Transverse colon (tissue), 4 donors: ENCODE results near the gene COPA. TPM values are rescaled to one million over a fixed set of nuclear protein-coding genes. Genes with fewer than 3 reads are reported as not detected.

ENCODE experiments used
- DNase-seq: peaks from one replicate; pipeline ENCODE4 v3.0.0-alpha.2; 2019
- H3K27ac ChIP-seq, 4 donors: fragments of 200-600 bp; sonication (generic); 2 replicates each; pipeline ENCODE4 v1.5.1; 2016 to 2018; ENCODE audit warnings: inconsistent platforms in 4 of 4
- H3K27me3 ChIP-seq: fragments of 200-600 bp; sonication (generic); 2 replicates; pipeline ENCODE4 v1.5.1; 2017; ENCODE audit warnings: inconsistent platforms
- H3K36me3 ChIP-seq, 4 donors: fragments of 200-600 bp; sonication (generic); 2 replicates each; pipeline ENCODE4 v1.5.1; 2017 to 2019; ENCODE audit warnings: inconsistent platforms in 4 of 4
- H3K4me1 ChIP-seq, 4 donors: fragments of 200-600 bp; sonication (generic); 2 replicates each; pipeline ENCODE4 v1.5.1; 2017 to 2020; ENCODE audit warnings: inconsistent platforms in 4 of 4
- H3K4me3 ChIP-seq, 4 donors: fragments of 200-600 bp; sonication (generic); 1 replicate in 1 of 4; 2 replicates in 3 of 4; pipeline versions ENCODE4 v1.5.1 to v1.6.1; 2017 to 2019; ENCODE audit warnings: inconsistent platforms in 4 of 4
- H3K9me3 ChIP-seq, 2 donors: fragments of 200-600 bp; sonication (generic); 2 replicates each; pipeline ENCODE4 v1.5.1; 2017 to 2019; ENCODE audit warnings: inconsistent platforms in 2 of 2
- CTCF ChIP-seq, 5 experiments: fragments of 200-600 bp in 3 of 5; fragments of 450-650 bp in 2 of 5; sonication (generic) in 3 of 5; IDR thresholded peaks; 1 replicate in 2 of 5; 2 replicates in 3 of 5; pipeline ENCODE4 v1.5.1; 2016 to 2017; ENCODE audit warnings: antibody characterized with exemption in 5 of 5, inconsistent platforms in 3 of 5, mild to moderate bottlenecking in 2 of 5, moderate library complexity in 1 of 5
- EP300 ChIP-seq: sonication (generic); formaldehyde crosslinking; IDR thresholded peaks from one replicate; pipeline ENCODE4 v1.6.1; 2017; ENCODE audit warnings: antibody characterized with exemption, low read depth
- POLR2A ChIP-seq: fragments of 450-650 bp; IDR thresholded peaks from one replicate; pipeline ENCODE4 v1.6.1; 2016; ENCODE audit warnings: antibody characterized with exemption, mild to moderate bottlenecking, moderate library complexity
- POLR2AphosphoS5 ChIP-seq, 3 donors: sonication (generic); formaldehyde crosslinking; IDR thresholded peaks; one replicate each; pipeline ENCODE4 v1.6.1; 2016; ENCODE audit warnings: antibody characterized with exemption in 3 of 3
- WGBS, 2 donors: methylation state at CpG; one replicate each; pipeline ENCODE4 v1.1.5; 2018; ENCODE audit warnings: low coverage in 1 of 2; 5-methylcytosine and 5-hydroxymethylcytosine counted together
- in situ Hi-C, 4 donors: fragments of 200-750 bp; cut with MboI; loops; one replicate each; pipeline versions ENCODE4 v1.15.0 to v1.15.1; 2017; ENCODE audit warnings: low sequenced_read_pairs in 3 of 4, low pct_ligation_motif_present in 1 of 4, low pct_unique_long_range_greater_than_20kb in 1 of 4
- intact Hi-C: fragments of 100-400 bp; cut with DNase I; formaldehyde crosslinking; loops from one replicate; pipeline ENCODE4 v1.15.1; 2023; ENCODE audit warnings: low total_unique reads
- total RNA-seq, 4 donors: library from RNA; depleted of rRNA; stranded (reverse); fragments of >200 nt; gene quantifications; one replicate each; pipeline ENCODE4 v1.1.0, GENCODE V29; 2016

Gene COPA
- total RNA-seq, 4 donors from 2014 or later = 98.7 to 152 (median 119) TPM

- Histone ChIP-seq H3K4me1 (no peaks in the 10 kb centered on the region), H3K4me3 (no peak overlapping the region), H3K27me3 (no peaks in the 10 kb centered on the region), H3K36me3 (peaks cover 0 to 42% (median 19%) of the 10 kb centered on the region in 4 donors), H3K9me3 (no peaks in the 10 kb centered on the region), H3K27ac (no peak overlapping the region)
- no peak for DNase-seq
- TF ChIP-seq EP300 (no peak), POLR2AphosphoS5 (IDR thresholded peaks at IDR 0.05) (no peak), POLR2A (no peak), CTCF (IDR thresholded peaks at IDR 0.05) (no peak)
- in situ Hi-C loops = loop anchor here in 1 of 4 donors (25.0 kb wide), 1 partner anchor 90 kb away; the partner anchor contains the start of gene CASQ1
- intact Hi-C loops = no loop called here
- 92% methylated on average over 2 of the region's 2 CpGs; no CpG with 5 or more reads in 1 of the 2 donors for WGBS, 2 donors
Observed at GRCh38 chr1:160277330-160277729, 65.7 kb downstream of the COPA start.

- no peaks in the 10 kb centered on the region for H3K9me3 ChIP-seq
- no peak overlapping the region for H3K27ac ChIP-seq
- in situ Hi-C loops = no loop called here
- H3K27me3 ChIP-seq = no peaks in the 10 kb centered on the region
- H3K4me3 ChIP-seq = no peak overlapping the region
- no peaks in the 10 kb centered on the region for H3K4me1 ChIP-seq
- no peaks in the 10 kb centered on the region for H3K36me3 ChIP-seq
- no peak for TF ChIP-seq EP300
- TF ChIP-seq CTCF (IDR thresholded peaks at IDR 0.05) = no peak
- TF ChIP-seq POLR2AphosphoS5 (IDR thresholded peaks at IDR 0.05) = no peak
- TF ChIP-seq POLR2A = no peak
- WGBS, 2 donors = 88 to 93% methylated on average over 1 of the region's 1 CpG
- intact Hi-C loops = no loop called here
- DNase-seq = no peak
Observed at GRCh38 chr1:160271025-160271424, 72.0 kb downstream of the COPA start.

GRCh38 chr1:160267284-160267991 lies 75.6 kb downstream of the COPA start:
- no peak for TF ChIP-seq POLR2A
- no peak for TF ChIP-seq EP300
- no peak for TF ChIP-seq CTCF (IDR thresholded peaks at IDR 0.05)
- TF ChIP-seq POLR2AphosphoS5 (IDR thresholded peaks at IDR 0.05) = no peak
- Histone ChIP-seq H3K27ac (no peak overlapping the region), H3K9me3 (no peaks in the 10 kb centered on the region), H3K4me1 (peaks cover 0 to 13% (median 0%) of the 10 kb centered on the region in 4 donors), H3K27me3 (no peaks in the 10 kb centered on the region), H3K36me3 (no peaks in the 10 kb centered on the region), H3K4me3 (no peak overlapping the region)
- in situ Hi-C loops = no loop called here
- DNase-seq = peak; percentile 36
- 66 to 100% methylated on average over 3 to 9 of the region's 10 CpGs for WGBS, 2 donors
- intact Hi-C loops = no loop called here

GRCh38 chr1:160264795-160265307 lies 78.2 kb downstream of the COPA start:
- in situ Hi-C loops = no loop called here
- WGBS, 2 donors = 90 to 94% methylated on average over 4 of the region's 4 CpGs
- Histone ChIP-seq H3K36me3 (no peaks in the 10 kb centered on the region), H3K27me3 (no peaks in the 10 kb centered on the region), H3K4me1 (peaks cover 6 to 29% (median 16%) of the 10 kb centered on the region in 4 donors), H3K4me3 (no peak overlapping the region), H3K9me3 (no peaks in the 10 kb centered on the region), H3K27ac (no peak overlapping the region)
- no peak for DNase-seq
- no peak for TF ChIP-seq POLR2AphosphoS5 (IDR thresholded peaks at IDR 0.05)
- no peak for TF ChIP-seq POLR2A
- no peak for TF ChIP-seq CTCF (IDR thresholded peaks at IDR 0.05)
- intact Hi-C loops = no loop called here
